Stomach (tissue), 9 donors: ENCODE measurements around the gene RCN1. TPM values are rescaled to one million over a fixed set of nuclear protein-coding genes. Genes with fewer than 3 reads are reported as not detected.

Source experiments
- DNase-seq, 2 donors: peaks; one replicate each; pipeline versions ENCODE4 v3.0.0 to v3.0.0-alpha.2; 2013 to 2019
- H3K27ac ChIP-seq, 5 donors: fragments of 200-600 bp in 4 of 5; sonication (generic) in 4 of 5; one replicate each; pipeline ENCODE4 v1.5.1; 2013 to 2019; ENCODE audit warnings: mild to moderate bottlenecking in 1 of 5, moderate library complexity in 1 of 5
- H3K27me3 ChIP-seq, 3 donors: fragments of 200-600 bp; sonication (generic); one replicate each; pipeline ENCODE4 v1.5.1; 2017 to 2019; ENCODE audit warnings: mixed run types in 1 of 3
- H3K36me3 ChIP-seq, 4 donors: fragments of 200-600 bp; sonication (generic); 1 replicate in 3 of 4; 2 replicates in 1 of 4; pipeline ENCODE4 v1.5.1; 2016 to 2019
- H3K4me1 ChIP-seq, 4 donors: fragments of 200-600 bp; sonication (generic); one replicate each; pipeline ENCODE4 v1.5.1; 2016 to 2019
- H3K4me3 ChIP-seq, 4 donors: fragments of 200-600 bp; sonication (generic) in 3 of 4; one replicate each; pipeline ENCODE4 v1.5.1; 2016 to 2019; ENCODE audit warnings: mild to moderate bottlenecking in 1 of 4
- H3K9me3 ChIP-seq, 4 donors: fragments of 200-600 bp; sonication (generic); one replicate each; pipeline ENCODE4 v1.5.1; 2016 to 2019
- EP300 ChIP-seq: sonication (generic); formaldehyde crosslinking; IDR thresholded peaks from one replicate; pipeline ENCODE4 v1.6.1; 2017; ENCODE audit warnings: antibody characterized with exemption
- POLR2A ChIP-seq, 4 donors: fragments of 450-650 bp; IDR thresholded peaks; one replicate each; pipeline ENCODE4 v1.6.1; 2016; ENCODE audit warnings: antibody characterized with exemption in 4 of 4, control low read depth in 2 of 4, mild to moderate bottlenecking in 1 of 4, moderate library complexity in 1 of 4
- POLR2AphosphoS5 ChIP-seq, 3 donors: sonication (generic); formaldehyde crosslinking; IDR thresholded peaks; one replicate each; pipeline ENCODE4 v1.6.1; 2016; ENCODE audit warnings: antibody characterized with exemption in 3 of 3
- WGBS, 5 donors: extraction: QIAGEN DNeasy Blood & Tissue Kit in 3 of 5; methylation state at CpG; one replicate each; pipeline versions ENCODE4 v1.1.5 to v1.1.7; 2013 to 2018; 5-methylcytosine and 5-hydroxymethylcytosine counted together
- intact Hi-C: fragments of 100-400 bp; cut with DNase I; formaldehyde crosslinking; loops from one replicate; pipeline ENCODE4 v1.15.1; 2023; ENCODE audit warnings: low total_unique reads
- polyA plus RNA-seq, 3 donors: library from polyadenylated mRNA; stranded (reverse); fragments of 200-250 nt; gene quantifications; one replicate each; pipeline ENCODE4 v1.2.3, GENCODE V29; 2013
- total RNA-seq, 5 donors: library from RNA; depleted of rRNA; stranded (reverse); fragments of >200 nt; gene quantifications; one replicate each; pipeline versions ENCODE4 v1.1.0 to v1.2.3, GENCODE V29; 2014 to 2016
- TF ChIP-seq, protein P1 (sequence below), 7 experiments: fragments of 450-650 bp in 4 of 7; fragments of 200-600 bp in 3 of 7; sonication (generic) in 3 of 7; IDR thresholded peaks; one replicate each; pipeline ENCODE4 v1.5.1; 2016 to 2019; ENCODE audit warnings: antibody characterized with exemption in 7 of 7, control low read depth in 2 of 7, mild to moderate bottlenecking in 1 of 7
- donor health status: healthy with polysubstance abuse.
- donor health status: Bipolar disorder and iron deficiency.
- donor health status: healthy.

RCN1 gene
- total and polyA plus RNA-seq, 8 donors = 3.5 to 91.1 (median 35.0) TPM

- H3K27ac ChIP-seq = no peak overlapping the region
- H3K4me3 ChIP-seq = no peak overlapping the region
- no peaks in the 10 kb centered on the region for H3K9me3 ChIP-seq
- DNase-seq = peak in 1 of 2 donors; percentile 62
- no peak for TF ChIP-seq POLR2AphosphoS5 (IDR thresholded peaks at IDR 0.05)
- no peak for TF ChIP-seq POLR2A (IDR thresholded peaks at IDR 0.05)
- TF ChIP-seq, protein P1, sequence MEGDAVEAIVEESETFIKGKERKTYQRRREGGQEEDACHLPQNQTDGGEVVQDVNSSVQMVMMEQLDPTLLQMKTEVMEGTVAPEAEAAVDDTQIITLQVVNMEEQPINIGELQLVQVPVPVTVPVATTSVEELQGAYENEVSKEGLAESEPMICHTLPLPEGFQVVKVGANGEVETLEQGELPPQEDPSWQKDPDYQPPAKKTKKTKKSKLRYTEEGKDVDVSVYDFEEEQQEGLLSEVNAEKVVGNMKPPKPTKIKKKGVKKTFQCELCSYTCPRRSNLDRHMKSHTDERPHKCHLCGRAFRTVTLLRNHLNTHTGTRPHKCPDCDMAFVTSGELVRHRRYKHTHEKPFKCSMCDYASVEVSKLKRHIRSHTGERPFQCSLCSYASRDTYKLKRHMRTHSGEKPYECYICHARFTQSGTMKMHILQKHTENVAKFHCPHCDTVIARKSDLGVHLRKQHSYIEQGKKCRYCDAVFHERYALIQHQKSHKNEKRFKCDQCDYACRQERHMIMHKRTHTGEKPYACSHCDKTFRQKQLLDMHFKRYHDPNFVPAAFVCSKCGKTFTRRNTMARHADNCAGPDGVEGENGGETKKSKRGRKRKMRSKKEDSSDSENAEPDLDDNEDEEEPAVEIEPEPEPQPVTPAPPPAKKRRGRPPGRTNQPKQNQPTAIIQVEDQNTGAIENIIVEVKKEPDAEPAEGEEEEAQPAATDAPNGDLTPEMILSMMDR (IDR thresholded peaks at IDR 0.05) = peak in 4 of 7 experiments; percentile 13 to 32 (median 17)
- no peak for TF ChIP-seq EP300
- intact Hi-C loops = no loop called here
- H3K27me3 ChIP-seq = peaks cover 0 to 48% (median 20%) of the 10 kb centered on the region in 3 donors
- H3K36me3 ChIP-seq = no peaks in the 10 kb centered on the region
- H3K4me1 ChIP-seq = peaks cover 5 to 13% (median 9%) of the 10 kb centered on the region in 4 donors
- WGBS, 5 donors = 21 to 45% (median 41%) methylated on average over 4 of the region's 4 CpGs
These were observed 19.1 kb upstream of the RCN1 start for GRCh38 chr11:32071811-32072210.

DNA sequence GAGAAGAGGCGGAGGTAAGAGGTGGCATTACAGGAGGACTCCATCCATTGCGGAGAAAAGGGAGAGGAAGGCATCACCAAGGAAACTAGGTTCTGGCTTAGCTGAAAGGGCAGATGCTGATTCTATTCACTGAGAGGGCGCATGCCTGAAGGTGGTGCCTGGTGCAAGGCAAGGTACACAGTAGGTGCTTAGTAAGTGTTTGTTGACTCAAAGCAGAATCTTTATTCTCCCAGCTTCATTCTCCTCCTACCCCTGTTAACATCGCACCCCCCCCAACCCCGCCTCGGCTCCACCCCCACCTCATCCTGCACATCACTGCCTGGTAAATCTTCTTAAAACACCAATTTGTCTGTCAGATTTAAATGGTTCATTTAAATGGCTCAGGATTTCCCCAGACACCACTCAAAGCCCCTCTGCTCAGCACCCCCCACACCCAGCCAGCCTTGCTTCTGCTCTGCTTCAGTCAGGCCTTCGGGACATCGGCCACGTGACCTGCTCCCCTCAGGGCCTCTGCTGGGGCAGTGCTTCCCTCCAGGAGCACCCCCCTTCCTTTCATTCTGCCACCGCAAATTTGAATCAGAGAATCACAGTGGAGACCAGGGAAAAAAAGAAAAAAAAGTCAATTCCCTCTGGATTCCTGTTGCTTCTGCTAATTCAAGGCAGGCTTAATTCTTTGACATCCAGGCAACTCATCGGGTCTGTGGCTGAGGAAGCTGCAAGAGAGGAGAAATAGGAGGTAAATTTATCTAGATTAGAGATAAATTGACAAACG, 17.8 kb upstream of the RCN1 start:
- intact Hi-C loops = no loop called here
- DNase-seq = no peak
- peaks cover 0 to 45% (median 20%) of the 10 kb centered on the region in 3 donors for H3K27me3 ChIP-seq
- TF ChIP-seq, protein P1 (IDR thresholded peaks at IDR 0.05) = no peak
- TF ChIP-seq POLR2AphosphoS5 (IDR thresholded peaks at IDR 0.05) (no peak), POLR2A (IDR thresholded peaks at IDR 0.05) (no peak), EP300 (no peak)
- H3K4me3 ChIP-seq = no peak overlapping the region
- 64 to 83% (median 77%) methylated on average over 12 of the region's 12 CpGs for WGBS, 5 donors
- peaks cover 5 to 13% (median 9%) of the 10 kb centered on the region in 4 donors for H3K4me1 ChIP-seq
- H3K9me3 ChIP-seq = no peaks in the 10 kb centered on the region
- H3K27ac ChIP-seq = no peak overlapping the region
- no peaks in the 10 kb centered on the region for H3K36me3 ChIP-seq

DNA sequence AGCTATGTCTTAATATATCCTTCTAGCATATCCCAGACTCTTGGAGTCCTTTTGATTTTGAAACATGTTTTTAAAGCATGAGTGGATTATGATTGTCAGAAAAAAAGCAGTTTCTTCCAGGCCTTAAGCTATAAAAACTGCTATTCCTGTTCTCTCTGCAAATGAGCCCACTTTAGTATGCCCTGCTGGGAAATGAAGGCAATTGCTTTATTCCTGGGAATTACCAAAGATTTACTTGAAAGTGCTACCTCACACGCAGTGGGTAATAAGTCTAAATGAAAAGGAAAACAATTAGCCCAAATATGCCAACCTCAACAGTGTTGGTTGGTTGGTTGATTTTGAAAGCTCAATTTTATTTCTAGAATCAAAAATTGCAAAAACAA, 17.2 kb upstream of the RCN1 start:
- WGBS, 5 donors = 86 to 100% (median 92%) methylated on average over 1 of the region's 1 CpG
- H3K4me1 ChIP-seq = peaks cover under 1 to 10% (median 6%) of the 10 kb centered on the region in 4 donors
- H3K36me3 ChIP-seq = no peaks in the 10 kb centered on the region
- H3K27me3 ChIP-seq = peaks cover 0 to 39% (median 14%) of the 10 kb centered on the region in 3 donors
- DNase-seq = no peak
- H3K9me3 ChIP-seq = no peaks in the 10 kb centered on the region
- H3K4me3 ChIP-seq = no peak overlapping the region
- TF ChIP-seq, protein P1 (IDR thresholded peaks at IDR 0.05) = no peak
- TF ChIP-seq EP300 = no peak
- no peak for TF ChIP-seq POLR2A (IDR thresholded peaks at IDR 0.05)
- intact Hi-C loops = no loop called here
- no peak overlapping the region for H3K27ac ChIP-seq

- 73 to 86% (median 77%) methylated on average over 4 of the region's 4 CpGs for WGBS, 5 donors
- Histone ChIP-seq H3K27ac (no peak overlapping the region), H3K4me3 (no peak overlapping the region), H3K9me3 (no peaks in the 10 kb centered on the region), H3K36me3 (no peaks in the 10 kb centered on the region), H3K27me3 (no peaks in the 10 kb centered on the region), H3K4me1 (no peaks in the 10 kb centered on the region)
- no peak for DNase-seq
- TF ChIP-seq POLR2AphosphoS5 (IDR thresholded peaks at IDR 0.05) (no peak), EP300 (no peak), POLR2A (IDR thresholded peaks at IDR 0.05) (no peak)
- TF ChIP-seq, protein P1 (IDR thresholded peaks at IDR 0.05) = no peak
- intact Hi-C loops = no loop called here
These were observed 11.3 kb upstream of the RCN1 start for GRCh38 chr11:32079553-32079952.
